Neural cell (in vitro differentiated cells): Measurements from ENCODE around the gene RHBDF2. TPM values are rescaled to one million over a fixed set of nuclear protein-coding genes. Genes with fewer than 3 reads are reported as not detected.

Experiments
- H2AFZ ChIP-seq: fragments of 200-600, 300-800 bp; sonication (generic), shearing (Covaris generic); 2 replicates; pipeline ENCODE4 v1.6.0; 2014; ENCODE audit warnings: low read depth, mild to moderate bottlenecking, antibody characterized with exemption, low read length, moderate library complexity
- H3F3A ChIP-seq: fragments of 200-600 bp; shearing (Covaris generic); 2 replicates; pipeline ENCODE4 v1.6.1; 2016; ENCODE audit warnings: mild to moderate bottlenecking, moderate library complexity, mixed read lengths, antibody characterized with exemption, low read length; ENCODE audit not compliant: insufficient read depth, poor library complexity, severe bottlenecking
- H3K27ac ChIP-seq: fragments of 200-600, 300-800 bp; sonication (generic), shearing (Covaris generic); 2 replicates; pipeline ENCODE4 v1.5.1; 2014; ENCODE audit warnings: mild to moderate bottlenecking, low read length, moderate library complexity
- H3K27me3 ChIP-seq: fragments of 300-800, 200-600 bp; sonication (generic), shearing (Covaris generic); 2 replicates; pipeline ENCODE4 v1.6.0; 2014; ENCODE audit warnings: mild to moderate bottlenecking, low read depth, low read length, moderate library complexity; ENCODE audit not compliant: insufficient read depth
- H3K36me3 ChIP-seq: fragments of 300-800, 200-600 bp; sonication (generic), shearing (Covaris generic); 2 replicates; pipeline ENCODE4 v1.5.1; 2014; ENCODE audit warnings: mild to moderate bottlenecking, antibody characterized with exemption, low read length, moderate library complexity; ENCODE audit not compliant: insufficient read depth
- H3K4me2 ChIP-seq: fragments of 300-800, 200-600 bp; sonication (generic), shearing (Covaris generic); 2 replicates; pipeline ENCODE4 v1.6.0; 2014; ENCODE audit warnings: mild to moderate bottlenecking, low read length
- H3K4me3 ChIP-seq: fragments of 300-800, 200-600 bp; sonication (generic), shearing (Covaris generic); 2 replicates; pipeline ENCODE4 v1.5.1; 2014; ENCODE audit warnings: mild to moderate bottlenecking, low read length, moderate library complexity
- H3K79me2 ChIP-seq: fragments of 200-600 bp; shearing (Covaris generic); replicated peaks from 2 replicates; pipeline ENCODE4 v1.6.0; 2014; ENCODE audit warnings: mild to moderate bottlenecking, low read length, moderate library complexity; ENCODE audit not compliant: insufficient read depth
- H3K9ac ChIP-seq: fragments of 300-800, 200-600 bp; sonication (generic), shearing (Covaris generic); 2 replicates; pipeline ENCODE4 v1.6.1; 2016; ENCODE audit warnings: mild to moderate bottlenecking, low read length, mixed read lengths
- H3K9me2 ChIP-seq: fragments of 200-600 bp; shearing (Covaris generic); 2 replicates; pipeline ENCODE4 v1.6.1; 2016; ENCODE audit warnings: mild to moderate bottlenecking, low read length, mixed read lengths; ENCODE audit not compliant: insufficient read depth
- H3K9me3 ChIP-seq: fragments of 200-600, 300-800 bp; sonication (generic), shearing (Covaris generic); 2 replicates; pipeline ENCODE4 v1.6.1; 2016; ENCODE audit warnings: mild to moderate bottlenecking, mixed run types, low read length, moderate library complexity, mixed read lengths
- H4K20me1 ChIP-seq: fragments of 200-600 bp; shearing (Covaris generic); 2 replicates; pipeline ENCODE4 v1.6.1; 2016; ENCODE audit warnings: mild to moderate bottlenecking, mixed run types; ENCODE audit not compliant: insufficient read depth
- EP300 ChIP-seq: fragments of 450-650 bp; conservative IDR thresholded peaks from 2 replicates; pipeline ENCODE4 v1.6.1; 2014; ENCODE audit warnings: antibody characterized with exemption, mild to moderate bottlenecking, moderate library complexity; ENCODE audit not compliant: poor library complexity, severe bottlenecking
- EZH2 ChIP-seq: fragments of 200-600, 300-800 bp; shearing (Covaris generic), sonication (generic); IDR thresholded peaks from 2 replicates; pipeline ENCODE4 v1.6.1; 2014; ENCODE audit warnings: antibody characterized with exemption, low read length, borderline replicate concordance, mild to moderate bottlenecking; ENCODE audit not compliant: insufficient read depth, poor library complexity, severe bottlenecking
- MXI1 ChIP-seq: fragments of 450-650 bp; conservative IDR thresholded peaks from 2 replicates; pipeline ENCODE4 v1.6.1; 2014; ENCODE audit warnings: antibody characterized with exemption, mild to moderate bottlenecking; ENCODE audit not compliant: poor library complexity, severe bottlenecking
- POLR2AphosphoS5 ChIP-seq: IDR thresholded peaks from 2 replicates; pipeline ENCODE4 v1.6.1; 2012
- RAD21 ChIP-seq: fragments of 450-650 bp; conservative IDR thresholded peaks from 2 replicates; pipeline ENCODE4 v1.6.1; 2014; ENCODE audit warnings: antibody characterized with exemption, mild to moderate bottlenecking, moderate library complexity
- SMC3 ChIP-seq: fragments of 450-650 bp; conservative IDR thresholded peaks from 2 replicates; pipeline ENCODE4 v1.6.1; 2014; ENCODE audit warnings: antibody characterized with exemption, mild to moderate bottlenecking, moderate library complexity; ENCODE audit not compliant: poor library complexity
- TAF1 ChIP-seq: IDR thresholded peaks from 2 replicates; pipeline ENCODE4 v1.6.1; 2012; ENCODE audit warnings: low read depth
- polyA plus RNA-seq: library from polyadenylated mRNA; depleted of rRNA; stranded (reverse); fragments of >200 nt; gene quantifications from 2 replicates; pipeline ENCODE4 v1.2.3, GENCODE V29; 2014
- TF ChIP-seq, protein P1 (sequence below): IDR thresholded peaks from 2 replicates; pipeline ENCODE4 v1.6.1; 2012; ENCODE audit warnings: borderline replicate concordance
- TF ChIP-seq, protein P2 (sequence below): fragments of 450-650 bp; IDR thresholded peaks from 2 replicates; pipeline ENCODE4 v1.5.1; 2014; ENCODE audit warnings: antibody characterized with exemption, mild to moderate bottlenecking, moderate library complexity; ENCODE audit not compliant: poor library complexity, severe bottlenecking

RHBDF2 gene
- polyA plus RNA-seq, 1 donor from 2014 or later, result not detected

DNA sequence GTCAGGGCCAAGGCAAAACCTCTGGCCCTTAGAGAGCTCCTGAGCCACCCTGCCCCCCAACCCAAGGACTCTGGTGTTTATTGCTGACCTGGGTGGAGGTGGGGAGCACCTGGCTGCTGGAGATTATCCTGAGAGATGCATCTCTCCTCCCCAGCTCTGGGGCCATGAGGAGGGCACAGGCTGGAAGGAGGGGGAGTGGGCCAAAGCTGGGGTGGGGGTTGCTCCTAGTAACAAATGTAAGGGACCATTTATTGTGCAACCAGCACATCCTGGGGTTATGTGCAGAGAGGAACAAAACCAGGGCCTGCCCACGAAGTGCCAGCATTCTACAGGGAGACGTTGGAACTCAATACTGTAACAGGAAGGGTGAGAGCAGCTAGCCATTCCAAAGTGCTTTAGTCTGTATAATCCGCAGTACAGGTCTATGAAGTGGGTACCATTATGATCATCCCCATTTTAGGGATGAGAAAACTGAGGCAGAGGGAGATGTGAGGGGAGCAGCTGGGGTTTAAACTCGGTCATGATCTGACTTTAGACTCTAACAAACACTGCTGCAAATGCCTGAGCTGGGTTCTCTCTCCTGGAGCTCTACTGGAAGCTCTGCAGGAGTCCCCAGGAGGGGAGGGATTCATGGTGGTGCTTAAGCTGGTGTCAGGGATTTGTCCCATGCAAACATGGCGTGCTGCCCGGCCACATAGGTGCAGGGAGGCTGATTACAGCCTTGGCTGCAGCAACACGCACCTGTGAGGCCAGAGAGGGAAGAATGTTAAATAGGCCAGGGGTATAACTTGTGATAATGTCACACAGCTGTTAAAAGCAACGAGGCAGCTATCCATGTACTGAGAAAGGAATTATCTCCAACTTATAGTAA, 1.4 kb upstream of the RHBDF2 start:
- Histone ChIP-seq H2AFZ (no peak overlapping the region), H3K36me3 (no peaks in the 10 kb centered on the region), H3K27me3 (peaks cover 29% of the 10 kb centered on the region), H3K9me3 (no peaks in the 10 kb centered on the region), H4K20me1 (no peaks in the 10 kb centered on the region), H3K9me2 (no peaks in the 10 kb centered on the region), H3K79me2 (no peaks in the 10 kb centered on the region), H3K4me2 (no peak overlapping the region), H3K27ac (no peak overlapping the region), H3K4me3 (no peak overlapping the region), H3K9ac (no peak overlapping the region), H3F3A (no peaks in the 10 kb centered on the region)
- TF ChIP-seq, protein P1, sequence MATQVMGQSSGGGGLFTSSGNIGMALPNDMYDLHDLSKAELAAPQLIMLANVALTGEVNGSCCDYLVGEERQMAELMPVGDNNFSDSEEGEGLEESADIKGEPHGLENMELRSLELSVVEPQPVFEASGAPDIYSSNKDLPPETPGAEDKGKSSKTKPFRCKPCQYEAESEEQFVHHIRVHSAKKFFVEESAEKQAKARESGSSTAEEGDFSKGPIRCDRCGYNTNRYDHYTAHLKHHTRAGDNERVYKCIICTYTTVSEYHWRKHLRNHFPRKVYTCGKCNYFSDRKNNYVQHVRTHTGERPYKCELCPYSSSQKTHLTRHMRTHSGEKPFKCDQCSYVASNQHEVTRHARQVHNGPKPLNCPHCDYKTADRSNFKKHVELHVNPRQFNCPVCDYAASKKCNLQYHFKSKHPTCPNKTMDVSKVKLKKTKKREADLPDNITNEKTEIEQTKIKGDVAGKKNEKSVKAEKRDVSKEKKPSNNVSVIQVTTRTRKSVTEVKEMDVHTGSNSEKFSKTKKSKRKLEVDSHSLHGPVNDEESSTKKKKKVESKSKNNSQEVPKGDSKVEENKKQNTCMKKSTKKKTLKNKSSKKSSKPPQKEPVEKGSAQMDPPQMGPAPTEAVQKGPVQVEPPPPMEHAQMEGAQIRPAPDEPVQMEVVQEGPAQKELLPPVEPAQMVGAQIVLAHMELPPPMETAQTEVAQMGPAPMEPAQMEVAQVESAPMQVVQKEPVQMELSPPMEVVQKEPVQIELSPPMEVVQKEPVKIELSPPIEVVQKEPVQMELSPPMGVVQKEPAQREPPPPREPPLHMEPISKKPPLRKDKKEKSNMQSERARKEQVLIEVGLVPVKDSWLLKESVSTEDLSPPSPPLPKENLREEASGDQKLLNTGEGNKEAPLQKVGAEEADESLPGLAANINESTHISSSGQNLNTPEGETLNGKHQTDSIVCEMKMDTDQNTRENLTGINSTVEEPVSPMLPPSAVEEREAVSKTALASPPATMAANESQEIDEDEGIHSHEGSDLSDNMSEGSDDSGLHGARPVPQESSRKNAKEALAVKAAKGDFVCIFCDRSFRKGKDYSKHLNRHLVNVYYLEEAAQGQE, result no peak
- TF ChIP-seq, protein P2, sequence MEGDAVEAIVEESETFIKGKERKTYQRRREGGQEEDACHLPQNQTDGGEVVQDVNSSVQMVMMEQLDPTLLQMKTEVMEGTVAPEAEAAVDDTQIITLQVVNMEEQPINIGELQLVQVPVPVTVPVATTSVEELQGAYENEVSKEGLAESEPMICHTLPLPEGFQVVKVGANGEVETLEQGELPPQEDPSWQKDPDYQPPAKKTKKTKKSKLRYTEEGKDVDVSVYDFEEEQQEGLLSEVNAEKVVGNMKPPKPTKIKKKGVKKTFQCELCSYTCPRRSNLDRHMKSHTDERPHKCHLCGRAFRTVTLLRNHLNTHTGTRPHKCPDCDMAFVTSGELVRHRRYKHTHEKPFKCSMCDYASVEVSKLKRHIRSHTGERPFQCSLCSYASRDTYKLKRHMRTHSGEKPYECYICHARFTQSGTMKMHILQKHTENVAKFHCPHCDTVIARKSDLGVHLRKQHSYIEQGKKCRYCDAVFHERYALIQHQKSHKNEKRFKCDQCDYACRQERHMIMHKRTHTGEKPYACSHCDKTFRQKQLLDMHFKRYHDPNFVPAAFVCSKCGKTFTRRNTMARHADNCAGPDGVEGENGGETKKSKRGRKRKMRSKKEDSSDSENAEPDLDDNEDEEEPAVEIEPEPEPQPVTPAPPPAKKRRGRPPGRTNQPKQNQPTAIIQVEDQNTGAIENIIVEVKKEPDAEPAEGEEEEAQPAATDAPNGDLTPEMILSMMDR, result no peak
- no peak for TF ChIP-seq RAD21
- no peak for TF ChIP-seq EZH2
- TF ChIP-seq SMC3, result no peak
- TF ChIP-seq MXI1, result no peak
- TF ChIP-seq EP300, result no peak
- no peak for TF ChIP-seq TAF1
- TF ChIP-seq POLR2AphosphoS5, result no peak

DNA sequence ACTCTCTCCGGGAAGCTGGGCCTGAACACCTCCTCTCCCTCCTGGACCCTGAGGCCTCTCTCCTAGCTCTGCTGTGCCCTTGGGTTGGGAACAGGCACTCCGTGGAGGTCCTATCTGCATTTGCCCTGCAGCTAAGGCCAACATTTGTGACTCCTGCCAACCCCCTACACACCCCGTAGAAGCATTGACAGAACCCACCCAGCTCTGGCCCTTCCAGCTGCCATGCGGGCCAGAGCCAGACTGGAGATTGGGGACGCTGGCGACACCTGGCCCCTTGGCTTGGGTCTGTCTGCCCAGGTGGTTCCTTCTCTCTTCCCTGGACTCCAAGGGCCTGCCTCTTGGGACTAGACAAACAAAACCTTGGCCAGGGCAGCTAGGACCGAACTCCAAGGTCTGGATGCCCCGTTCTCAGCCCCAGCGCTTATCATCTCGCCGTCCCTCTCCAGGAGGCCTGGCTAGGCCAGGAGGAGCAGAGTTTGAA, 644 bp upstream of the RHBDF2 start:
- TF ChIP-seq SMC3, result no peak
- no peak for TF ChIP-seq EZH2
- no peak for TF ChIP-seq TAF1
- TF ChIP-seq EP300, result no peak
- TF ChIP-seq MXI1, result no peak
- TF ChIP-seq, protein P1, result no peak
- TF ChIP-seq, protein P2, result no peak
- no peak for TF ChIP-seq RAD21
- Histone ChIP-seq H3F3A (no peaks in the 10 kb centered on the region), H3K27me3 (peaks cover 29% of the 10 kb centered on the region), H3K9ac (no peak overlapping the region), H3K36me3 (no peaks in the 10 kb centered on the region), H3K79me2 (no peaks in the 10 kb centered on the region), H3K4me3 (peak overlapping the region; percentile 56), H3K9me2 (no peaks in the 10 kb centered on the region), H4K20me1 (no peaks in the 10 kb centered on the region), H3K27ac (no peak overlapping the region), H3K4me2 (no peak overlapping the region), H3K9me3 (no peaks in the 10 kb centered on the region), H2AFZ (no peak overlapping the region)
